Choroid plexus epithelial cell (primary cell): ENCODE data around the gene RBM7.
A peak's percentile ranks its signal among the peaks of the same experiment; 100 is the strongest.

Experiments used
- DNase-seq: peaks from one replicate; pipeline ENCODE4 v3.0.0-alpha.2; 2010; ENCODE audit warnings: low read depth
- H3K4me3 ChIP-seq: 2 replicates; pipeline ENCODE4 v1.5.1; 2011; ENCODE audit warnings: low read depth, mild to moderate bottlenecking, control low read depth, low read length, moderate library complexity
- TF ChIP-seq, protein P1 (sequence below): conservative IDR thresholded peaks from 2 replicates; pipeline ENCODE4 v1.5.1; 2011; ENCODE audit warnings: low read depth, mild to moderate bottlenecking, control low read depth, inconsistent platforms, low read length, moderate library complexity

RBM7 gene

GRCh38 chr11:114382509-114382908 is 18.0 kb upstream of the RBM7 start:
- no peak for DNase-seq
- TF ChIP-seq, protein P1, sequence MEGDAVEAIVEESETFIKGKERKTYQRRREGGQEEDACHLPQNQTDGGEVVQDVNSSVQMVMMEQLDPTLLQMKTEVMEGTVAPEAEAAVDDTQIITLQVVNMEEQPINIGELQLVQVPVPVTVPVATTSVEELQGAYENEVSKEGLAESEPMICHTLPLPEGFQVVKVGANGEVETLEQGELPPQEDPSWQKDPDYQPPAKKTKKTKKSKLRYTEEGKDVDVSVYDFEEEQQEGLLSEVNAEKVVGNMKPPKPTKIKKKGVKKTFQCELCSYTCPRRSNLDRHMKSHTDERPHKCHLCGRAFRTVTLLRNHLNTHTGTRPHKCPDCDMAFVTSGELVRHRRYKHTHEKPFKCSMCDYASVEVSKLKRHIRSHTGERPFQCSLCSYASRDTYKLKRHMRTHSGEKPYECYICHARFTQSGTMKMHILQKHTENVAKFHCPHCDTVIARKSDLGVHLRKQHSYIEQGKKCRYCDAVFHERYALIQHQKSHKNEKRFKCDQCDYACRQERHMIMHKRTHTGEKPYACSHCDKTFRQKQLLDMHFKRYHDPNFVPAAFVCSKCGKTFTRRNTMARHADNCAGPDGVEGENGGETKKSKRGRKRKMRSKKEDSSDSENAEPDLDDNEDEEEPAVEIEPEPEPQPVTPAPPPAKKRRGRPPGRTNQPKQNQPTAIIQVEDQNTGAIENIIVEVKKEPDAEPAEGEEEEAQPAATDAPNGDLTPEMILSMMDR = no peak
- no peak overlapping the region for H3K4me3 ChIP-seq

DNA sequence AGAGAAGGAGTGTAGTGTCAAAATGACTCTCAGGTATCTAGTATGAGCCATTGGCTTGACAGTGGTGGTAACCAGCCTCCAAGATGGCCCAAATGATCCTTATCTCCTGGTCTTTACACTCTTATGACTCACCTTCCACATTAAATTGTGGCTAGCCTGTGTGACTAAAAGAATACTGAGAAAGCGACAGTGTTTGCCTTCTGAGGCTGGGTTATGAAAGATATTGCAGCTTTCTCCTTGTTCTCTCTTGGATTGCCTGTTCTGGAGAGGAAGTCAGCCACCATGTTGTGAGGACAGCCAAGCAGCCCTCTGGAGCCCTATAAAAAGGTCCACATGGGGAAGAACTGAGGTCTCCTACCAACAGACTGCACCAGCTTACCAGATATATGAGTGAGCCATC is 16.0 kb upstream of the RBM7 start:
- no peak overlapping the region for H3K4me3 ChIP-seq
- TF ChIP-seq, protein P1 = no peak
- DNase-seq = no peak

DNA sequence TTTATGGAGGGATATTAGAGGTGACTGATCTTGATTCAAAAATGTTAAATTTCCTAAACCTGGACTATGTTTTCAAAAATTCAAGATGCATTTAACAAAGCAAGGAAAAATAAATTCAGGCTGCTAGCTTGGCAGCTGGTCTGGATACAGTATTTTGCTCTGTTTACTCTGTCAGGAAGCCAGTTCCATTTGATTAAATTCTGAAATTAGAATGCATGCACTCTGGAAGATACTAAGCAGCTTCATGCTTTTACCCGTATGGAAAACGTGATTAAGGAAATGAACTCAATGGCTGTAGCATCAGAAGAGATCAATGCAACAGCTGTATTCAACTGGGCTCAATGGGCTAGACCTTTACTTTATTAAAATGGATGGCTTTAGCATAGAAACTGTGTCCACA is 14.3 kb upstream of the RBM7 start:
- no peak for DNase-seq
- TF ChIP-seq, protein P1 = no peak
- H3K4me3 ChIP-seq = no peak overlapping the region

GRCh38 chr11:114386545-114386944 is 13.9 kb upstream of the RBM7 start:
- TF ChIP-seq, protein P1 = no peak
- no peak overlapping the region for H3K4me3 ChIP-seq
- DNase-seq = no peak

- H3K4me3 ChIP-seq = no peak overlapping the region
- TF ChIP-seq, protein P1 = no peak
- no peak for DNase-seq
These were observed 7.5 kb upstream of the RBM7 start for GRCh38 chr11:114392735-114393667.

GRCh38 chr11:114395736-114396135 is 4.7 kb upstream of the RBM7 start:
- DNase-seq = peak; percentile 30
- no peak overlapping the region for H3K4me3 ChIP-seq
- TF ChIP-seq, protein P1 = peak; percentile 70

GRCh38 chr11:114396916-114397315 is 3.5 kb upstream of the RBM7 start:
- TF ChIP-seq, protein P1 = no peak
- H3K4me3 ChIP-seq = no peak overlapping the region
- DNase-seq = no peak
